GM18951 (cell line): Measurements from ENCODE around the gene SCN2B.

Source experiments
- POLR2A ChIP-seq: IDR thresholded peaks from 4 replicates; pipeline ENCODE4 v1.6.1; 2011; ENCODE audit warnings: mild to moderate bottlenecking; ENCODE audit not compliant: insufficient read length, insufficient read depth; ENCODE audit errors: extremely low read depth
- in situ Hi-C: fragments of 300-500 bp; cut with MboI; formaldehyde crosslinking; loops from one replicate; pipeline ENCODE4 v1.12.0; 2022; ENCODE audit warnings: low sequenced_read_pairs, mixed read lengths, inconsistent platforms; ENCODE audit not compliant: unreplicated experiment

Gene SCN2B

GRCh38 chr11:118176778-118177134 is 317 bp upstream of the SCN2B start:
- in situ Hi-C loops: no loop called here

GRCh38 chr11:118175031-118175992 is 1.1 kb downstream of the SCN2B start:
- in situ Hi-C loops: no loop called here

More at GRCh38 chr11:118176778-118177134, 317 bp upstream of the SCN2B start:
- no peak for TF ChIP-seq POLR2A

GRCh38 chr11:118174006-118174567 is 2.4 kb downstream of the SCN2B start:
- in situ Hi-C loops: no loop called here
- TF ChIP-seq POLR2A: no peak

More at GRCh38 chr11:118175031-118175992, 1.1 kb downstream of the SCN2B start:
- no peak for TF ChIP-seq POLR2A

GRCh38 chr11:118172356-118172755 is 4.1 kb downstream of the SCN2B start:
- TF ChIP-seq POLR2A: no peak
- in situ Hi-C loops: no loop called here

GRCh38 chr11:118171269-118172062 is 5.0 kb downstream of the SCN2B start:
- TF ChIP-seq POLR2A: no peak
- in situ Hi-C loops: no loop called here

- in situ Hi-C loops: no loop called here
- no peak for TF ChIP-seq POLR2A
These were observed 5.6 kb downstream of the SCN2B start for GRCh38 chr11:118170882-118171268.

- in situ Hi-C loops: no loop called here
- TF ChIP-seq POLR2A: no peak
These were observed 6.2 kb downstream of the SCN2B start for GRCh38 chr11:118170231-118170630.

GRCh38 chr11:118169300-118170140 is 6.9 kb downstream of the SCN2B start:
- no peak for TF ChIP-seq POLR2A

GRCh38 chr11:118168751-118169150 is 7.7 kb downstream of the SCN2B start:
- TF ChIP-seq POLR2A: no peak
- in situ Hi-C loops: no loop called here

More at GRCh38 chr11:118169300-118170140, 6.9 kb downstream of the SCN2B start:
- in situ Hi-C loops: no loop called here

- TF ChIP-seq POLR2A: no peak
- in situ Hi-C loops: no loop called here
These were observed 8.1 kb downstream of the SCN2B start for GRCh38 chr11:118168316-118168715.

- no peak for TF ChIP-seq POLR2A
- in situ Hi-C loops: no loop called here
These were observed 8.5 kb downstream of the SCN2B start for GRCh38 chr11:118167906-118168305.

- in situ Hi-C loops: no loop called here
- TF ChIP-seq POLR2A: no peak
These were observed 9.2 kb downstream of the SCN2B start for GRCh38 chr11:118167253-118167652.
